Peyer's patch (tissue), 4 donors: ENCODE data around the gene DDX20. TPM values are rescaled to one million over a fixed set of nuclear protein-coding genes. Genes with fewer than 3 reads are reported as not detected.
A peak's percentile ranks its signal among the peaks of the same experiment; 100 is the strongest.

ENCODE experiments used
- DNase-seq, 3 donors: peaks; one replicate each; pipeline ENCODE4 v3.0.0-alpha.2; 2017 to 2019
- H3K27ac ChIP-seq, 4 donors: fragments of 200-600 bp; sonication (generic); one replicate each; pipeline ENCODE4 v1.5.1; 2016 to 2019
- H3K27me3 ChIP-seq, 2 donors: fragments of 200-600 bp; sonication (generic); one replicate each; pipeline ENCODE4 v1.5.1; 2019
- H3K36me3 ChIP-seq, 3 donors: fragments of 200-600 bp; sonication (generic); one replicate each; pipeline ENCODE4 v1.5.1; 2016 to 2019
- H3K4me1 ChIP-seq, 4 donors: fragments of 200-600 bp; sonication (generic); one replicate each; pipeline ENCODE4 v1.5.1; 2016 to 2019
- H3K4me3 ChIP-seq, 4 donors: fragments of 200-600 bp; sonication (generic); 1 replicate in 3 of 4; 2 replicates in 1 of 4; pipeline ENCODE4 v1.5.1; 2016 to 2019; ENCODE audit warnings: mild to moderate bottlenecking in 1 of 4
- H3K9me3 ChIP-seq, 4 donors: fragments of 200-600 bp; sonication (generic); one replicate each; pipeline ENCODE4 v1.5.1; 2016 to 2019; ENCODE audit warnings: mild to moderate bottlenecking in 1 of 4
- POLR2A ChIP-seq, 2 donors: fragments of 450-650 bp; IDR thresholded peaks; one replicate each; pipeline ENCODE4 v1.5.1; 2017; ENCODE audit warnings: antibody characterized with exemption in 2 of 2, mild to moderate bottlenecking in 2 of 2, moderate library complexity in 2 of 2
- total RNA-seq, 4 donors: library from RNA; depleted of rRNA; stranded (reverse); fragments of >200 nt; gene quantifications; one replicate each; pipeline ENCODE4 v1.1.0, GENCODE V29; 2016
- TF ChIP-seq, protein P1 (sequence below), 6 experiments: fragments of 450-650 bp in 4 of 6; fragments of 200-600 bp in 2 of 6; sonication (generic) in 1 of 6; IDR thresholded peaks; one replicate each; pipeline ENCODE4 v1.5.1; 2017 to 2019; ENCODE audit warnings: antibody characterized with exemption in 6 of 6, mild to moderate bottlenecking in 3 of 6, moderate library complexity in 1 of 6

DDX20 gene, protein sequence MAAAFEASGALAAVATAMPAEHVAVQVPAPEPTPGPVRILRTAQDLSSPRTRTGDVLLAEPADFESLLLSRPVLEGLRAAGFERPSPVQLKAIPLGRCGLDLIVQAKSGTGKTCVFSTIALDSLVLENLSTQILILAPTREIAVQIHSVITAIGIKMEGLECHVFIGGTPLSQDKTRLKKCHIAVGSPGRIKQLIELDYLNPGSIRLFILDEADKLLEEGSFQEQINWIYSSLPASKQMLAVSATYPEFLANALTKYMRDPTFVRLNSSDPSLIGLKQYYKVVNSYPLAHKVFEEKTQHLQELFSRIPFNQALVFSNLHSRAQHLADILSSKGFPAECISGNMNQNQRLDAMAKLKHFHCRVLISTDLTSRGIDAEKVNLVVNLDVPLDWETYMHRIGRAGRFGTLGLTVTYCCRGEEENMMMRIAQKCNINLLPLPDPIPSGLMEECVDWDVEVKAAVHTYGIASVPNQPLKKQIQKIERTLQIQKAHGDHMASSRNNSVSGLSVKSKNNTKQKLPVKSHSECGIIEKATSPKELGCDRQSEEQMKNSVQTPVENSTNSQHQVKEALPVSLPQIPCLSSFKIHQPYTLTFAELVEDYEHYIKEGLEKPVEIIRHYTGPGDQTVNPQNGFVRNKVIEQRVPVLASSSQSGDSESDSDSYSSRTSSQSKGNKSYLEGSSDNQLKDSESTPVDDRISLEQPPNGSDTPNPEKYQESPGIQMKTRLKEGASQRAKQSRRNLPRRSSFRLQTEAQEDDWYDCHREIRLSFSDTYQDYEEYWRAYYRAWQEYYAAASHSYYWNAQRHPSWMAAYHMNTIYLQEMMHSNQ
- total RNA-seq: 10 to 100 TPM; 13.5 to 34.7 (median 22.5) TPM

DNA sequence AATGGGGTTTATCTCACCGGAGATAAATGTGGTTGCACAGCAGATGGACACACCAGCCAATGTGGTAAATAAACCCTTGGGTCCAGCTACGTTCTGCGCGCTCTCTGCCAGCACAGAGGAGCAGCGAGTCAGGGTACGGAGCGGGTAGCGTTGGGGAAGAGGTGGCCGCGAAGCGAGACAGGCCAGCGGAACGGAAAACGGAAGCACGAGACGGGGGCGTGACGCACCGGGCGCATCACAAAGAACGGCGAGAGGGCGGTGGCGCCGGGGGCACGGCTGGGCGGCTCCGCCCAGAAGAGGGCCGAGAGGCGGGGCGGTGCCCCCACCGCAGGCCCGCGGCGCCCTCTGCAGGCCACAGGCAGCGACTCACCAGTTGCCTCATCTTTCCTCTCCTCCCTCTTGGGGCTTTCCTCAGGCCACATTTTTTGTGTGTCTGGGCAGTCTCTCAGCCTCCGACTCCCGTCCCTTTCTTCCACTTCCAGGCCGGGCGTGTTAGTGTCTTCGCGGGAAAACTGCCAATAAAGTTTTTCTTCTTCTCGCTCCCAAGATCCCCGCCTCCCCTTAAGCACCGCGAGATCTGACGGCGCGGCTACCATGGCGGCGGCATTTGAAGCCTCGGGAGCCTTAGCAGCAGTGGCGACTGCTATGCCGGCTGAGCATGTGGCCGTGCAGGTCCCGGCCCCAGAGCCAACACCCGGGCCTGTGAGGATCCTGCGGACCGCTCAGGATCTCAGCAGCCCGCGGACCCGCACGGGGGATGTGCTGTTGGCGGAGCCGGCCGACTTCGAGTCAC lies at the start of gene DDX20:
TSS of gene DDX20 (plus strand) at position 571 of the 793 bp plus-strand sequence. CDS start at position 595, 24 bp downstream.
- no peaks in the 10 kb centered on the region for H3K27me3 ChIP-seq
- H3K9me3 ChIP-seq: no peaks in the 10 kb centered on the region
- DNase-seq: peak; percentile 93 to 98 (median 95)
- H3K36me3 ChIP-seq: peaks cover 0 to 9% (median 0%) of the 10 kb centered on the region in 3 donors
- peaks cover 0 to 28% (median 2%) of the 10 kb centered on the region in 4 donors for H3K4me1 ChIP-seq
- peak; percentile 45 to 53 for TF ChIP-seq POLR2A (IDR thresholded peaks at IDR 0.05)
- TF ChIP-seq, protein P1, sequence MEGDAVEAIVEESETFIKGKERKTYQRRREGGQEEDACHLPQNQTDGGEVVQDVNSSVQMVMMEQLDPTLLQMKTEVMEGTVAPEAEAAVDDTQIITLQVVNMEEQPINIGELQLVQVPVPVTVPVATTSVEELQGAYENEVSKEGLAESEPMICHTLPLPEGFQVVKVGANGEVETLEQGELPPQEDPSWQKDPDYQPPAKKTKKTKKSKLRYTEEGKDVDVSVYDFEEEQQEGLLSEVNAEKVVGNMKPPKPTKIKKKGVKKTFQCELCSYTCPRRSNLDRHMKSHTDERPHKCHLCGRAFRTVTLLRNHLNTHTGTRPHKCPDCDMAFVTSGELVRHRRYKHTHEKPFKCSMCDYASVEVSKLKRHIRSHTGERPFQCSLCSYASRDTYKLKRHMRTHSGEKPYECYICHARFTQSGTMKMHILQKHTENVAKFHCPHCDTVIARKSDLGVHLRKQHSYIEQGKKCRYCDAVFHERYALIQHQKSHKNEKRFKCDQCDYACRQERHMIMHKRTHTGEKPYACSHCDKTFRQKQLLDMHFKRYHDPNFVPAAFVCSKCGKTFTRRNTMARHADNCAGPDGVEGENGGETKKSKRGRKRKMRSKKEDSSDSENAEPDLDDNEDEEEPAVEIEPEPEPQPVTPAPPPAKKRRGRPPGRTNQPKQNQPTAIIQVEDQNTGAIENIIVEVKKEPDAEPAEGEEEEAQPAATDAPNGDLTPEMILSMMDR (IDR thresholded peaks at IDR 0.05): peak; percentile 75 to 98 (median 92)
- H3K4me3 ChIP-seq: peak within 1 kb of the TSS; percentile 67 to 88 (median 82)
- H3K27ac ChIP-seq: peak within 1 kb of the TSS; percentile 80 to 91 (median 86)

DNA sequence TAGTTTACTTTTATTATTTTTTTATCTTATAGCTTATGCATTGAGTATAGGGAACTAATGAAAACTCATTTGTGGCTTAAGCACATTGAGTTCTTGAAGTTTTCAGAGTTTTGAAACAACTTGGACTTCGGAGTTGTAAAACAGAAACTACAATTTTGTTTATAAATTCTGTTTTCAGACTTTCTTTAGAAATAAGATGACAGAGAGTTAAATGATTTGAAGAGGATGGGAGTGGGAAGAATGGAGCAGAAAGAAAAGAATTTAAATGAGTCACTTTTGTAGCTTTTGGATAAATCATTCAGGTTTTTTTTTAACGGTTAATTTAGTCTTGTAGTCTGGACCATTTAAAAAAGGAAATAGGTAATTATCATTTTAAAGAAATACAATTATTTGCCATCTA lies 48.8 kb upstream of the DDX20 start:
- Histone ChIP-seq H3K27me3 (no peaks in the 10 kb centered on the region), H3K4me1 (no peaks in the 10 kb centered on the region), H3K9me3 (no peaks in the 10 kb centered on the region), H3K4me3 (no peak overlapping the region), H3K27ac (peak overlapping the region in 1 of 4 donors; percentile 38), H3K36me3 (peaks cover 0 to 77% (median 0%) of the 10 kb centered on the region in 3 donors)
- DNase-seq: no peak
- TF ChIP-seq POLR2A (IDR thresholded peaks at IDR 0.05): no peak
- TF ChIP-seq, protein P1 (IDR thresholded peaks at IDR 0.05): no peak

DNA sequence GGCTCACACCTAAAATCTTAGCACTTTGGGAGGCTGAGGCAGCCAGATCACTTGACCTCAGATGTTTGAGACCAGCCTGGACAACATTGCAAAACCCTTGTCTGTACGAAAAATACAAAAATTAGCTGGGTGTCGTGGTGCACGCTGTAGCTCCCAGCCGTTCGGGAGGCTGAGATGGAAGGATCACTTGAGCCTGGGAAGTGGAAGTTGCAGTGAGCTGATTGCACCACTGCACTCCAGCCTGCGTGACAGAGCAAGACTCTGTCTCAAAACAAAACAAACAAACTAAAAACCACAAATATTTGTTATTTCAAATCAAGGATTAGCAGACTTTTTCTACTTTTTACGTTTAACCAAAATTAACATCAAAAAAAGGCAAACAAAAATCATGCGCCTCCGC lies 47.8 kb upstream of the DDX20 start:
- no peaks in the 10 kb centered on the region for H3K4me1 ChIP-seq
- no peak for DNase-seq
- H3K27ac ChIP-seq: peak overlapping the region in 2 of 4 donors; percentile 38 to 44
- peaks cover 0 to 72% (median 0%) of the 10 kb centered on the region in 3 donors for H3K36me3 ChIP-seq
- H3K27me3 ChIP-seq: no peaks in the 10 kb centered on the region
- H3K4me3 ChIP-seq: no peak overlapping the region
- H3K9me3 ChIP-seq: no peaks in the 10 kb centered on the region
- TF ChIP-seq POLR2A (IDR thresholded peaks at IDR 0.05): no peak
- TF ChIP-seq, protein P1 (IDR thresholded peaks at IDR 0.05): no peak

DNA sequence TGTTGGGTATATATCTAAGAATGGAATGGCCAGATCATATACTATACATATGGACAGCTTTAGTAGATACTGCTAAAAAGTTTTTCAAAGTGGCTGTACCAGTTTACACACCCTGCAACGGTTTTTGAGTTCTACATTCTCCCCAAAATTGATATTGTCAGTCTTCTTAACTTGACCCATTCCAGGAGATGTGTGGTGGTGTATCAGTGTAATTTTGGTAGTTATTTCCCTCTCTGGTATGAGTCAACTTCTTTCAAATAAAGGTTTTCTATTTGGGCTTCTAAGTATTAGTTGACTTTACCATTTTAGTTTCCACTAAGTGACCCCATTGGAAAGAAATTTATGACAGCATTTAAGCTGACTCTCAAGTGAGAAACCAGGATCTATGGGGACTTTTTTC lies 45.7 kb upstream of the DDX20 start:
- no peak overlapping the region for H3K27ac ChIP-seq
- H3K27me3 ChIP-seq: no peaks in the 10 kb centered on the region
- no peaks in the 10 kb centered on the region for H3K4me1 ChIP-seq
- H3K4me3 ChIP-seq: no peak overlapping the region
- no peaks in the 10 kb centered on the region for H3K9me3 ChIP-seq
- H3K36me3 ChIP-seq: peaks cover 0 to 54% (median 0%) of the 10 kb centered on the region in 3 donors
- TF ChIP-seq, protein P1 (IDR thresholded peaks at IDR 0.05): no peak
- no peak for TF ChIP-seq POLR2A (IDR thresholded peaks at IDR 0.05)
- DNase-seq: no peak

DNA sequence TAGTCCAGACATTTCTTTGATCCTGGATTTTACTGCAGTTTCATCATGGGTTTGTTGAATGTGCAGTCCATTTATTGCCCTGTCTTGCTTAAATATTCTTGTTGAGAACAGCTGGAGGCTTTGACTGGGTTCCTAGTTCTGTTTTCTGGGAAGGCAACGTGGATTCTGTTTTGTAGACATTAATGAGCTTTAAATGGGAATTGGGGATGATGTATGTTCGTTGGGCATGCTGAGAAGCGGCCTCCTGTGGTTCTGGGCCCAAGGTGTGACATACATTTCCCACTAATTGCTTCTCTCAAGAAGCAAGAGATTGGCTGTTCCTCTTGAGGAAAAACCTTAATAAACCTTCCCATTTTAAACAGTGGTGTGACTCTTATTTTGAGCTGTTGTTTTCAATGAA lies 39.4 kb upstream of the DDX20 start:
- Histone ChIP-seq H3K4me1 (no peaks in the 10 kb centered on the region), H3K4me3 (no peak overlapping the region), H3K9me3 (no peaks in the 10 kb centered on the region), H3K27me3 (no peaks in the 10 kb centered on the region), H3K36me3 (peaks cover 0 to 13% (median 0%) of the 10 kb centered on the region in 3 donors), H3K27ac (no peak overlapping the region)
- TF ChIP-seq POLR2A (IDR thresholded peaks at IDR 0.05): no peak
- no peak for DNase-seq
